ENCODE results near the gene SCN4B.

- no peak for TF ChIP-seq CTCF (IDR thresholded peaks at IDR 0.05)
- TF ChIP-seq POLR2A (IDR thresholded peaks at IDR 0.05), result no peak
These were observed 44.1 kb downstream of the SCN4B start for GRCh38 chr11:118108513-118108912.
